ENCODE data around the gene SLC25A3.
"Not testable (repeated sequence)": the region's sequence is repeated elsewhere in the genome, so short reads cannot be mapped to it uniquely, and the experiment has no call there.

Gene SLC25A3

GRCh38 chr12:98559666-98560065 lies 33.8 kb upstream of the SLC25A3 start:
- no peaks in the 10 kb centered on the region for H3K4me1 ChIP-seq
- no peak for DNase-seq
- no peak overlapping the region for H3K4me3 ChIP-seq (ENCODE audit: low read depth, low read length)
- no peaks in the 10 kb centered on the region for H3K9me3 ChIP-seq
- H3K27me3 ChIP-seq: no peaks in the 10 kb centered on the region
- no peaks in the 10 kb centered on the region for H3K36me3 ChIP-seq
- no peak for TF ChIP-seq CTCF (IDR thresholded peaks at IDR 0.05; ENCODE audit: low read depth, low read length)

DNA sequence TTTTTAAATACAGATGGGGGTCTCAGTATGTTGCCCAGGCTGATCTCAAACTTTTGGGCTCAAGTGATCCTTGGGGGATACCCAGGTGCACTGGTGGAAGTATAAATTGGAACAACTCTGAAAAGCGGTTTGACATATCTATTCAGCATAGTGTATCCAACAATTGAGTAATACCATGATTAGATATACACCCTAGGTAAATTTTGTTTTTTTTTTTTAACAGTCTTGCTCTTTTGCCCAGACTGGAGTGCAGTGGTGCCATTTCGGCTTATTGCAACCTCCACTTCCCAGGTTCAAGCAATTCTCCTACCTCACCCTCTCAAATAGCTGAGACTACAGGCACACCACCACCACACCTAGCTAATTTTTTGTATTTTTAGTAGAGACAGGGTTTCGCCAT lies 31.6 kb upstream of the SLC25A3 start:
- Histone ChIP-seq H3K4me3 (ENCODE audit: low read depth, low read length) (no peak overlapping the region), H3K36me3 (no peaks in the 10 kb centered on the region), H3K27me3 (no peaks in the 10 kb centered on the region), H3K4me1 (no peaks in the 10 kb centered on the region), H3K9me3 (no peaks in the 10 kb centered on the region)
- DNase-seq: no peak
- no peak for TF ChIP-seq CTCF (IDR thresholded peaks at IDR 0.05; ENCODE audit: low read depth, low read length)

GRCh38 chr12:98572010-98572409 lies 21.5 kb upstream of the SLC25A3 start:
- H3K27me3 ChIP-seq: no peaks in the 10 kb centered on the region
- peak; percentile 57 for TF ChIP-seq CTCF (IDR thresholded peaks at IDR 0.05; ENCODE audit: low read depth, low read length)
- no peaks in the 10 kb centered on the region for H3K4me1 ChIP-seq
- H3K9me3 ChIP-seq: no peaks in the 10 kb centered on the region
- H3K36me3 ChIP-seq: no peaks in the 10 kb centered on the region
- H3K4me3 ChIP-seq (ENCODE audit: low read depth, low read length): no peak overlapping the region
- no peak for DNase-seq

GRCh38 chr12:98574110-98574509 lies 19.4 kb upstream of the SLC25A3 start:
- no peak for TF ChIP-seq CTCF (IDR thresholded peaks at IDR 0.05; ENCODE audit: low read depth, low read length)
- Histone ChIP-seq H3K27me3 (no peaks in the 10 kb centered on the region), H3K9me3 (no peaks in the 10 kb centered on the region), H3K36me3 (no peaks in the 10 kb centered on the region), H3K4me3 (ENCODE audit: low read depth, low read length) (no peak overlapping the region), H3K4me1 (no peaks in the 10 kb centered on the region)
- DNase-seq: no peak

- no peaks in the 10 kb centered on the region for H3K9me3 ChIP-seq
- H3K36me3 ChIP-seq: no peaks in the 10 kb centered on the region
- H3K4me1 ChIP-seq: no peaks in the 10 kb centered on the region
- TF ChIP-seq CTCF (IDR thresholded peaks at IDR 0.05; ENCODE audit: low read depth, low read length): no peak
- DNase-seq: no peak
- no peaks in the 10 kb centered on the region for H3K27me3 ChIP-seq
- H3K4me3 ChIP-seq (ENCODE audit: low read depth, low read length): no peak overlapping the region
These were observed 18.5 kb upstream of the SLC25A3 start for GRCh38 chr12:98575013-98575412.

GRCh38 chr12:98576795-98577194 lies 16.7 kb upstream of the SLC25A3 start:
- not testable (repeated sequence) for H3K9me3 ChIP-seq, H3K27me3 ChIP-seq

DNA sequence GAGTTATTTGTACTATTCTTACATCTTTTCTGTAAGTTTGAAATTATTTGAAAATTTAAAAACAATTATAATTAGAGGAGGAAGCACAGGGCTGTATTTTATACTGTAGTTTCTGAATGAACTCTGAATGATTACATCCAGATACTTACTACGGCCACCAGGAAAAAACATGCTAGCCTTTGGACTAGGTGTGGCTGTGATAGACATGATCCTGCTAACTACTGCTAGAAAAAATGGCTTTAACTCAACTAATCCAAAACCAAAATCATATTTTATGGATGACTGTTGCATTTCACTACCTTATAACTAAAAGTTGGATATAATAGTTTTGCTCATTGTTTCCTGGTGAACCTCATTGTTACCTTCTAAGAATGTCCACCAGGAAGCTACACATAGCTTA lies 15.1 kb upstream of the SLC25A3 start:
- H3K36me3 ChIP-seq: no peaks in the 10 kb centered on the region
- no peak for TF ChIP-seq CTCF (IDR thresholded peaks at IDR 0.05; ENCODE audit: low read depth, low read length)
- no peak overlapping the region for H3K4me3 ChIP-seq (ENCODE audit: low read depth, low read length)
- H3K9me3 ChIP-seq: no peaks in the 10 kb centered on the region
- no peaks in the 10 kb centered on the region for H3K27me3 ChIP-seq
- H3K4me1 ChIP-seq: no peaks in the 10 kb centered on the region
- no peak for DNase-seq

More at GRCh38 chr12:98576795-98577194, 16.7 kb upstream of the SLC25A3 start:
- not testable (repeated sequence) for DNase-seq; H3K4me3 ChIP-seq (ENCODE audit: low read depth, low read length); H3K36me3 ChIP-seq; H3K4me1 ChIP-seq

Measured in BE2C (cell line).